BLaER1 (cell line): ENCODE data around the gene DNAH9.

ENCODE experiments used
- H3K27ac ChIP-seq: shearing (Covaris generic); formaldehyde crosslinking; 2 replicates; pipeline ENCODE4 v1.8.1; 2022
- H3K27me3 ChIP-seq: shearing (Covaris generic); formaldehyde crosslinking; 2 replicates; pipeline ENCODE4 v1.8.1; 2022
- H3K36me3 ChIP-seq: shearing (Covaris generic); formaldehyde crosslinking; 2 replicates; pipeline ENCODE4 v1.8.1; 2022
- H3K4me1 ChIP-seq: shearing (Covaris generic); formaldehyde crosslinking; 2 replicates; pipeline ENCODE4 v1.8.1; 2022
- H3K4me2 ChIP-seq: shearing (Covaris generic); formaldehyde crosslinking; 2 replicates; pipeline ENCODE4 v1.8.1; 2022
- H3K4me3 ChIP-seq: shearing (Covaris generic); formaldehyde crosslinking; 2 replicates; pipeline ENCODE4 v1.8.1; 2022
- H3K9ac ChIP-seq: shearing (Covaris generic); formaldehyde crosslinking; 2 replicates; pipeline ENCODE4 v1.8.1; 2022
- H3K9me3 ChIP-seq: shearing (Covaris generic); formaldehyde crosslinking; 2 replicates; pipeline ENCODE4 v1.8.1; 2022
- H4K20me1 ChIP-seq: shearing (Covaris generic); formaldehyde crosslinking; 2 replicates; pipeline ENCODE4 v1.8.1; 2022
- Cebpa-rat ChIP-seq: shearing (Covaris generic); IDR thresholded peaks from 2 replicates; pipeline ENCODE4 v1.8.1; 2022

DNAH9 gene

DNA sequence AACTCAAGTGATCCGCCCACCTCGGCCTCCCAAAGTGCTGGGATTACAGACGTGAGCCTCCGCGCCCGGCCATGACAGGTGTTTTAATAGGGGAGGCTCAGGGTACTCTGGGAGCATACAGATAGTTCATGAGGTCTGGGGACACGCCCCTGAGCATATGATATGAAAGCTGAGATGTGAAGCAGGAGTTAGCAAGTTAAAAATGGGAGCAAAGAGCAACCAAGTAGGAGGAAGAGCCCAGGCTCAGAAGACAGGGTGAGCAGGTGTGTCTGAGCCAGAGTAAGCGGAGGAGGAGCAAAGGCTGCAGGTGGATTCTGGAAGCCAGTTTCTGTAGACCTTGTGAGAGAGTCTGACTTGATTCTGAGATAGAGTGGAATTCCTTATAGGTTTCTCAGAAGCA, 103.6 kb downstream of the DNAH9 start:
- TF ChIP-seq Cebpa-rat = no peak
- H3K4me1 ChIP-seq = no peaks in the 10 kb centered on the region
- no peak overlapping the region for H3K9ac ChIP-seq
- no peak overlapping the region for H3K27ac ChIP-seq
- H3K4me3 ChIP-seq = no peak overlapping the region
- no peaks in the 10 kb centered on the region for H3K9me3 ChIP-seq
- H3K36me3 ChIP-seq = no peaks in the 10 kb centered on the region
- no peaks in the 10 kb centered on the region for H3K27me3 ChIP-seq
- no peak overlapping the region for H3K4me2 ChIP-seq
- H4K20me1 ChIP-seq = no peaks in the 10 kb centered on the region

DNA sequence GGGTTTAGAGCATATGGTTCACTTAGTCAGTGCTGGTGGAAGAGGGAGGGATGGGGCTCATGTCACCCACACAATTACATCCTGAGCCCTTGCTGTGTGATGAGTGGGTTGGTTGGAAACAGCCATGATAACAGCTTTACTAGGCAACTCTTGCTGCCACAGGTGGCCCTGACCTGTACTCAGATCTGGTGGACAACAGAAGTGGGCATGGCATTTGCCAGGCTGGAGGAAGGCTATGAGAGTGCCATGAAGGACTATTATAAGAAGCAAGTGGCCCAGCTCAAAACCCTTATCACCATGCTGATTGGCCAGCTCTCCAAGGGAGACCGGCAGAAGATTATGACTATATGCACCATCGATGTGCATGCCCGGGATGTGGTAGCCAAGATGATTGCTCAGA, 105.8 kb downstream of the DNAH9 start:
- H3K4me1 ChIP-seq = no peaks in the 10 kb centered on the region
- no peak overlapping the region for H3K4me2 ChIP-seq
- H3K36me3 ChIP-seq = no peaks in the 10 kb centered on the region
- H3K27ac ChIP-seq = no peak overlapping the region
- H3K4me3 ChIP-seq = no peak overlapping the region
- no peaks in the 10 kb centered on the region for H3K9me3 ChIP-seq
- no peak overlapping the region for H3K9ac ChIP-seq
- H4K20me1 ChIP-seq = no peaks in the 10 kb centered on the region
- no peak for TF ChIP-seq Cebpa-rat
- H3K27me3 ChIP-seq = no peaks in the 10 kb centered on the region

GRCh38 chr17:11705111-11705510, 106.8 kb downstream of the DNAH9 start:
- H3K9ac ChIP-seq = no peak overlapping the region
- no peaks in the 10 kb centered on the region for H3K36me3 ChIP-seq
- no peak for TF ChIP-seq Cebpa-rat
- no peaks in the 10 kb centered on the region for H3K27me3 ChIP-seq
- no peak overlapping the region for H3K4me2 ChIP-seq
- H4K20me1 ChIP-seq = no peaks in the 10 kb centered on the region
- no peaks in the 10 kb centered on the region for H3K4me1 ChIP-seq
- H3K4me3 ChIP-seq = no peak overlapping the region
- no peak overlapping the region for H3K27ac ChIP-seq
- no peaks in the 10 kb centered on the region for H3K9me3 ChIP-seq

- H3K27ac ChIP-seq = no peak overlapping the region
- H3K4me2 ChIP-seq = no peak overlapping the region
- H3K9ac ChIP-seq = no peak overlapping the region
- no peak for TF ChIP-seq Cebpa-rat
- no peaks in the 10 kb centered on the region for H3K36me3 ChIP-seq
- H3K4me1 ChIP-seq = no peaks in the 10 kb centered on the region
- H3K27me3 ChIP-seq = no peaks in the 10 kb centered on the region
- no peak overlapping the region for H3K4me3 ChIP-seq
- H4K20me1 ChIP-seq = no peaks in the 10 kb centered on the region
- no peaks in the 10 kb centered on the region for H3K9me3 ChIP-seq
These were observed 109.3 kb downstream of the DNAH9 start for GRCh38 chr17:11707586-11707985.

DNA sequence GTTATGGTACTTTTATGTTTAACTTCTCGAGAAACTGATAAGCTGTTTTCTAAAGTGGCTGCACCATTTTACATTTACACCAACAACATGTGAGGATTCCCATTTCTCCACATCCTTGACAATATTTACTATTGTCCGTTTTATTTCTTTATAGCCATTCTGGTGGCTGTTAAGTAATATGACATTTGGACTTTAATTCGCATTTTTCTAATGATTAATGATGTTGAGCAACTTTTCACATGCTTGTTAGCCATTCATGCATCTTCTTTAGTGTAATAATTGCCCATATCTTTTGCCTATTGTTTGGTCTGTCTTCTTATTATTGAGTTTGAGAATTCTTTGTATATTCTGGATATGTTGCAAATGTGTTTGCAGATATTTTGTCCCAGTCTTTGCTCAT, 114.2 kb downstream of the DNAH9 start:
- Histone ChIP-seq H3K36me3 (no peaks in the 10 kb centered on the region), H3K9ac (no peak overlapping the region), H3K4me1 (no peaks in the 10 kb centered on the region), H4K20me1 (no peaks in the 10 kb centered on the region), H3K27ac (no peak overlapping the region), H3K4me3 (no peak overlapping the region), H3K9me3 (no peaks in the 10 kb centered on the region), H3K4me2 (no peak overlapping the region), H3K27me3 (no peaks in the 10 kb centered on the region)
- no peak for TF ChIP-seq Cebpa-rat

- no peaks in the 10 kb centered on the region for H3K36me3 ChIP-seq
- H3K27me3 ChIP-seq = no peaks in the 10 kb centered on the region
- H3K27ac ChIP-seq = no peak overlapping the region
- TF ChIP-seq Cebpa-rat = no peak
- H4K20me1 ChIP-seq = no peaks in the 10 kb centered on the region
- no peaks in the 10 kb centered on the region for H3K4me1 ChIP-seq
- H3K4me3 ChIP-seq = no peak overlapping the region
- no peak overlapping the region for H3K9ac ChIP-seq
- H3K4me2 ChIP-seq = no peak overlapping the region
- no peaks in the 10 kb centered on the region for H3K9me3 ChIP-seq
These were observed 120.9 kb downstream of the DNAH9 start for GRCh38 chr17:11719203-11719602.

DNA sequence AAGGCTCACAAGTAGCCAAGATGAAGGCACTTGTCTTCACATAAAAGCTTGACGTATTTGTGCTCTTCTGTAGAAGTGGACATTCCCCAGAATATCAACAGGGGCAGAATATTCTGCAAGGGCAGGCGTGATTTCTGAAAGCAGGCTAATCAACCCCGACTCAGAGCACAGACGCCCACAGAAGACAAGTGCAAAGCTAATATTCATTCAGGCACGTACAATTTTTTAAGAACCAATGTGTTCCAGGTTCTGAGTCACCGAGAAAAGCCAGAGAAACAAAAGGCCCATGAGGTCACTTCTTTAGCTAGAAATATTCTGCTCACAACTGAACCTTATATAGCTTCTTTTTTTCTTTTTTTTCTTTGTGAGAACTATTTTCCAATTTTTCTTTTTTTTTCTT, 121.6 kb downstream of the DNAH9 start:
- TF ChIP-seq Cebpa-rat = no peak
- H3K4me1 ChIP-seq = no peaks in the 10 kb centered on the region
- H3K9ac ChIP-seq = no peak overlapping the region
- no peaks in the 10 kb centered on the region for H3K36me3 ChIP-seq
- no peaks in the 10 kb centered on the region for H3K27me3 ChIP-seq
- H3K4me2 ChIP-seq = no peak overlapping the region
- H3K4me3 ChIP-seq = no peak overlapping the region
- no peaks in the 10 kb centered on the region for H4K20me1 ChIP-seq
- no peaks in the 10 kb centered on the region for H3K9me3 ChIP-seq
- no peak overlapping the region for H3K27ac ChIP-seq

DNA sequence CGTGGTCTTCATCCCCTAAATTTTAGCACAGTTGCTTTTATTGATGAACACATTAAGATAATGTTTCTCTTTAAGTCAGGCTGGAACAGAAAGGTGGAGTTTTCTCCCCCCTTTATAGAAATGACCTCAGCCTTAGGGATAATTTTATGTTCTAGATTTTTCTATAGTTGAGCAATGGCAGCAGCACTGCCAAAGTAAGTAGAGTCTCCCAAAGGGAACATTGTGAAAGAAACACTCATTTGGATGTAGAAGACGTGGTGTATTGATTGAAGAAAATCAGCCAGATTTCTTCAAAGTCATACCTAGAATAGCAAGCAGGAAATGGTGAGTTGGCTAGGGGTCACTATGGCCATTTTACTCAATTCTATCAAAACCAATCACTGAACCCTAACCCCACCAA, 122.5 kb downstream of the DNAH9 start:
- Histone ChIP-seq H3K27me3 (no peaks in the 10 kb centered on the region), H3K4me1 (no peaks in the 10 kb centered on the region), H3K9me3 (no peaks in the 10 kb centered on the region), H4K20me1 (no peaks in the 10 kb centered on the region), H3K4me3 (no peak overlapping the region), H3K9ac (no peak overlapping the region), H3K4me2 (no peak overlapping the region), H3K27ac (no peak overlapping the region), H3K36me3 (no peaks in the 10 kb centered on the region)
- TF ChIP-seq Cebpa-rat = no peak

- no peaks in the 10 kb centered on the region for H3K4me1 ChIP-seq
- H3K9ac ChIP-seq = no peak overlapping the region
- no peak for TF ChIP-seq Cebpa-rat
- H3K36me3 ChIP-seq = no peaks in the 10 kb centered on the region
- no peak overlapping the region for H3K27ac ChIP-seq
- no peak overlapping the region for H3K4me3 ChIP-seq
- no peaks in the 10 kb centered on the region for H3K9me3 ChIP-seq
- H4K20me1 ChIP-seq = no peaks in the 10 kb centered on the region
- no peaks in the 10 kb centered on the region for H3K27me3 ChIP-seq
- H3K4me2 ChIP-seq = no peak overlapping the region
These were observed 132.5 kb downstream of the DNAH9 start for GRCh38 chr17:11730747-11731146.

DNA sequence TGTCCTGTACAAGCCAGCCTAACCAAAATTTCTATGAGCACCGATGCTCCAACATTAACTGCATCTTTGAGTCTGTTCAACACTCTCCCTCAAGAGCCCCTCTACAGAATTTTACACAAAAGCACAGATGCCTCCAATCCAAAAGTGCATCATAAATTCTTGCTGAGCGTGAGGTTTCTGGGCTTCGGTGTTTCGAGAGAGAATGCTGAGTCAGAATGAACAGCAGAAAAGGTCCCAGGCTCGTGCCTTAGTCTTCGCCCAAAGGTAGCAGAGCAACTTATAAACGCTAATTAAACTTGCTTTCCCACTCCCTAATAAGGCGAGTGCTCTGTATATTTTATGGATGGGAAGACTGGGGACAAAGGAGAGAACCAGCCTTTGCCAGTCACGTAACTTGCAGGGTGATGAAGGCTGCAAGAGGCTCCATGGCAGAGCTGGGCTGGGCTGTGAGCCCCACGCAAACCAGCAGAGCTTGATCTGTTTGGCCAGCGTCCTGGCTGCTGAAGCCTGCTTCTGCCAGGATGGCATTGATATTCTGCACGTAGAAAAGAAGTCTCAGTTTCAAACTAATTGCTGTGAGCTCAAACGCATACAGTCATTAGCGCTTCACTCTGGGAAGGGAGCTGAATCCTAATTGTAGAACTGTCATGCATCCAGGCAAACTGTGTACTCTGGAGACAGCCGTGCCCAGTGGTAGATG, 138.5 kb downstream of the DNAH9 start:
- Histone ChIP-seq H3K27me3 (no peaks in the 10 kb centered on the region), H3K4me3 (no peak overlapping the region), H3K27ac (no peak overlapping the region), H3K4me2 (no peak overlapping the region), H3K9me3 (no peaks in the 10 kb centered on the region), H3K9ac (no peak overlapping the region), H3K4me1 (no peaks in the 10 kb centered on the region), H4K20me1 (no peaks in the 10 kb centered on the region), H3K36me3 (no peaks in the 10 kb centered on the region)
- TF ChIP-seq Cebpa-rat = no peak

GRCh38 chr17:11737313-11737679, 139.0 kb downstream of the DNAH9 start:
- Histone ChIP-seq H3K4me1 (no peaks in the 10 kb centered on the region), H3K36me3 (no peaks in the 10 kb centered on the region), H3K4me3 (no peak overlapping the region)

More at GRCh38 chr17:11737313-11737679, 139.0 kb downstream of the DNAH9 start:
- Histone ChIP-seq H3K4me2 (no peak overlapping the region), H4K20me1 (no peaks in the 10 kb centered on the region), H3K27ac (no peak overlapping the region), H3K9ac (no peak overlapping the region), H3K9me3 (no peaks in the 10 kb centered on the region), H3K27me3 (no peaks in the 10 kb centered on the region)
- TF ChIP-seq Cebpa-rat = no peak
